Panc1 (cell line): ENCODE results near the gene HDAC6.

Experiments used
- CTCF ChIP-seq: fragments of 450-650 bp; IDR thresholded peaks from 2 replicates; pipeline ENCODE4 v1.5.1; 2017; ENCODE audit warnings: mild to moderate bottlenecking
- POLR2AphosphoS5 ChIP-seq: IDR thresholded peaks from 2 replicates; pipeline ENCODE4 v1.6.1; 2012; ENCODE audit warnings: mild to moderate bottlenecking, low read depth, low read length, moderate library complexity
- SIN3A ChIP-seq: IDR thresholded peaks from 2 replicates; pipeline ENCODE4 v1.6.1; 2012; ENCODE audit warnings: low read depth, mild to moderate bottlenecking, low read length, moderate library complexity, borderline replicate concordance; ENCODE audit not compliant: insufficient read depth

- TF ChIP-seq CTCF, result no peak
- no peak for TF ChIP-seq POLR2AphosphoS5
- TF ChIP-seq SIN3A, result no peak
Measured at GRCh38 chrX:48782216-48782615, 19.7 kb upstream of the HDAC6 start.
